ENCODE data around the gene TRIO. TPM values are rescaled to one million over a fixed set of nuclear protein-coding genes. Genes with fewer than 3 reads are reported as not detected.
A peak's percentile ranks its signal among the peaks of the same experiment; 100 is the strongest.

TRIO gene
- total RNA-seq, 1 experiment from 2014 or later: 68.4 TPM

DNA sequence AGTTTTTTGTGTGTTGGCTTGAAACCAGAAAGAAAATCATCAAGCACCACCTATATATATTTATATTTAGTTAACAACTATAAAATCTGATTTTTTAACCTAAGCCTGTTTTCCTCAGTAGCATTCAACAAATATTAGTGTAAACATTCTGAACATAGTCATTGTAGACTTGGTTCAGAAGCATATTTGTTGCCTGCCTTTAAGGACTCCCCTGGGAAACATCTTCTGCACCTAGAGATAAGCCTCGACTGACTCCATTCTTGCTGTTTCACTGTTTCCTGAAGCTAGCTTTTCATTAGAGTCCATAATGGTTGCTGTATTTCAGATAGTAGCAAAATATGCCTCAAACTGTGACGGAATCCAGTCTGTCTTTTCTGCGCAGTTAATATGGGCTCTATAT, 123.5 kb downstream of the TRIO start:
- H2AFZ ChIP-seq (ENCODE audit: low read depth, low read length, poor library complexity, severe bottlenecking): no peak overlapping the region
- H3K79me2 ChIP-seq (ENCODE audit: insufficient read depth, low read length): peaks cover 95% of the 10 kb centered on the region
- no peaks in the 10 kb centered on the region for H3K27me3 ChIP-seq (ENCODE audit: insufficient read depth, low read length)
- CTCF ChIA-PET: no interaction called here
- H3K9me2 ChIP-seq (ENCODE audit: insufficient read depth): no peaks in the 10 kb centered on the region
- intact Hi-C loops (cut with micrococcal nuclease): loop anchor here (2.0 to 5.0 kb wide), 3 partner anchors 89 to 229 kb away; partner anchors contain the start of gene TRIO
- no peak for DNase-seq (ENCODE audit: low read depth, low spot score)
- peaks cover 55 to 90% of the 10 kb centered on the region in 2 experiments for H3K4me1 ChIP-seq (ENCODE audit: control insufficient read depth in 1 of 2, insufficient read depth in 2 of 2, low read length in 2 of 2)
- H3K4me2 ChIP-seq (ENCODE audit: low read length): peak overlapping the region; percentile 68
- peak overlapping the region; percentile 40; the same call in 1 of the 2 replicates for H3K9ac ChIP-seq (ENCODE audit: low read length)
- BruUV-seq (replicated peaks): no TSS peak
- H3K36me3 ChIP-seq (ENCODE audit: control insufficient read depth in 1 of 2, insufficient read depth in 2 of 2, low read length in 2 of 2): peaks cover 0 to 6% of the 10 kb centered on the region in 2 experiments; a peak in 1 of 4 replicates
- POLR2A ChIA-PET: no interaction called here
- no peak for TF ChIP-seq EZH2 (IDR thresholded peaks at IDR 0.05)
- TF ChIP-seq REST (IDR thresholded peaks at IDR 0.05; ENCODE audit: low read depth): no peak
- TF ChIP-seq SRF (IDR thresholded peaks at IDR 0.05; ENCODE audit: low read depth): no peak
- TF ChIP-seq, protein P1, sequence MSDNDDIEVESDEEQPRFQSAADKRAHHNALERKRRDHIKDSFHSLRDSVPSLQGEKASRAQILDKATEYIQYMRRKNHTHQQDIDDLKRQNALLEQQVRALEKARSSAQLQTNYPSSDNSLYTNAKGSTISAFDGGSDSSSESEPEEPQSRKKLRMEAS (IDR thresholded peaks at IDR 0.05): no peak
- no peak for TF ChIP-seq SP1 (IDR thresholded peaks at IDR 0.05; ENCODE audit: low read depth)
- no peak for TF ChIP-seq FOSL1 (IDR thresholded peaks at IDR 0.05; ENCODE audit: low read depth)
- TF ChIP-seq POLR2AphosphoS5 (IDR thresholded peaks at IDR 0.05; ENCODE audit: low read depth, low read length): no peak
- TF ChIP-seq, protein P2, sequence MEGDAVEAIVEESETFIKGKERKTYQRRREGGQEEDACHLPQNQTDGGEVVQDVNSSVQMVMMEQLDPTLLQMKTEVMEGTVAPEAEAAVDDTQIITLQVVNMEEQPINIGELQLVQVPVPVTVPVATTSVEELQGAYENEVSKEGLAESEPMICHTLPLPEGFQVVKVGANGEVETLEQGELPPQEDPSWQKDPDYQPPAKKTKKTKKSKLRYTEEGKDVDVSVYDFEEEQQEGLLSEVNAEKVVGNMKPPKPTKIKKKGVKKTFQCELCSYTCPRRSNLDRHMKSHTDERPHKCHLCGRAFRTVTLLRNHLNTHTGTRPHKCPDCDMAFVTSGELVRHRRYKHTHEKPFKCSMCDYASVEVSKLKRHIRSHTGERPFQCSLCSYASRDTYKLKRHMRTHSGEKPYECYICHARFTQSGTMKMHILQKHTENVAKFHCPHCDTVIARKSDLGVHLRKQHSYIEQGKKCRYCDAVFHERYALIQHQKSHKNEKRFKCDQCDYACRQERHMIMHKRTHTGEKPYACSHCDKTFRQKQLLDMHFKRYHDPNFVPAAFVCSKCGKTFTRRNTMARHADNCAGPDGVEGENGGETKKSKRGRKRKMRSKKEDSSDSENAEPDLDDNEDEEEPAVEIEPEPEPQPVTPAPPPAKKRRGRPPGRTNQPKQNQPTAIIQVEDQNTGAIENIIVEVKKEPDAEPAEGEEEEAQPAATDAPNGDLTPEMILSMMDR (IDR thresholded peaks at IDR 0.05 in 2 of 3, conservative IDR thresholded peaks at IDR 0.05 in 1 of 3; ENCODE audit: borderline replicate concordance in 1 of 3, insufficient read depth in 1 of 3, low read depth in 2 of 3, low read length in 2 of 3): no peak
- TF ChIP-seq ZNF274 (IDR thresholded peaks at IDR 0.05; ENCODE audit: low read depth, low read length): no peak
- TF ChIP-seq ZFX (IDR thresholded peaks at IDR 0.05): no peak
- RAD21 ChIA-PET (ENCODE audit: low non-redundant PET in 1 of 2, low total read pairs in 2 of 2, uncharacterized antibody in 2 of 2, unreplicated experiment in 2 of 2): no interaction called here
- no peak for ATAC-seq
- H3K4me3 ChIP-seq (replicated peaks in 1 of 2; ENCODE audit: low read depth in 1 of 2, low read length in 2 of 2): no peak overlapping the region
- no peaks in the 10 kb centered on the region for H3K9me3 ChIP-seq (ENCODE audit: control insufficient read depth in 1 of 2, insufficient read depth in 1 of 2, low read depth in 1 of 2, low read length in 2 of 2)
- H3K27ac ChIP-seq (ENCODE audit: low read depth, low read length): no peak overlapping the region
- H4K20me1 ChIP-seq (ENCODE audit: insufficient read depth): no peaks in the 10 kb centered on the region

Measured in HCT116 (cell line).